GM12872 (cell line): ENCODE data around the gene HDGFL2.

Source experiments
- TF ChIP-seq, protein P1 (sequence below): IDR thresholded peaks from 3 replicates; pipeline ENCODE4 v1.5.1; 2011; ENCODE audit warnings: low read depth, mild to moderate bottlenecking, low read length, moderate library complexity; ENCODE audit not compliant: insufficient read depth

HDGFL2 gene

DNA sequence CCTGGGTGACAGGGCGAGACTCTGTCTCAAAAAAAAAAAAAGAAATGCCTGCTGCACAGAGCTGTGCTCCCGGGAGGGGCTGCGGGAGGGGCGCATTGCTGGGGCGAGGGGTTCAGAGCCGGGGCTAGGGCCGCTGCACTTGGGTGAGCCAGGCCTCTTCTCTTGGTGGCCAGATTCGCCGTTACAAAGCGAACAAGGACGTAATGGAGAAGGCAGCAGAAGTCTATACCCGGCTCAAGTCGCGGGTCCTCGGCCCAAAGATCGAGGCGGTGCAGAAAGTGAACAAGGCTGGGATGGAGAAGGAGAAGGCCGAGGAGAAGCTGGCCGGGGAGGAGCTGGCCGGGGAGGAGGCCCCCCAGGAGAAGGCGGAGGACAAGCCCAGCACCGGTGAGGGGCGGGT lies 27.2 kb downstream of the HDGFL2 start:
- TF ChIP-seq, protein P1, sequence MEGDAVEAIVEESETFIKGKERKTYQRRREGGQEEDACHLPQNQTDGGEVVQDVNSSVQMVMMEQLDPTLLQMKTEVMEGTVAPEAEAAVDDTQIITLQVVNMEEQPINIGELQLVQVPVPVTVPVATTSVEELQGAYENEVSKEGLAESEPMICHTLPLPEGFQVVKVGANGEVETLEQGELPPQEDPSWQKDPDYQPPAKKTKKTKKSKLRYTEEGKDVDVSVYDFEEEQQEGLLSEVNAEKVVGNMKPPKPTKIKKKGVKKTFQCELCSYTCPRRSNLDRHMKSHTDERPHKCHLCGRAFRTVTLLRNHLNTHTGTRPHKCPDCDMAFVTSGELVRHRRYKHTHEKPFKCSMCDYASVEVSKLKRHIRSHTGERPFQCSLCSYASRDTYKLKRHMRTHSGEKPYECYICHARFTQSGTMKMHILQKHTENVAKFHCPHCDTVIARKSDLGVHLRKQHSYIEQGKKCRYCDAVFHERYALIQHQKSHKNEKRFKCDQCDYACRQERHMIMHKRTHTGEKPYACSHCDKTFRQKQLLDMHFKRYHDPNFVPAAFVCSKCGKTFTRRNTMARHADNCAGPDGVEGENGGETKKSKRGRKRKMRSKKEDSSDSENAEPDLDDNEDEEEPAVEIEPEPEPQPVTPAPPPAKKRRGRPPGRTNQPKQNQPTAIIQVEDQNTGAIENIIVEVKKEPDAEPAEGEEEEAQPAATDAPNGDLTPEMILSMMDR, result no peak

DNA sequence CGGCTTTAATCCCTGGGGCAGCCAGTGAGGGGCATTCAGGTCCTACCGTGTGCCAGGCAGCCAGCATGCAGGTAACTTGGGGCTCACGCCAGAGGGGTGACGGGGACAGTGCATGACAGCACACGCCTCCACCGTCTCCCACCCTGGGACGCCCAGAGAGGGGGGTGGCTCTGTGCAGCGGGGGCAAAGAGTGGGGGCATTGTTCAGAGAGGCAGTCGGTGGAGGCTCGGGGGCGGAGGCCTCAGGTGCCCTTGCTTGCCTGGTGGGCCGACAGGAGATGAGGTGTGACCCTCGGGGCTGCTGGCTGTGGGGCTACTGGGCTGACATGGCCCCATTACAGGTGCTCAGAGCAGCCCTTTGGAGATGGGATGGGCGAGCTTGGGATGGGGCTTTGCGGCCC lies 27.8 kb downstream of the HDGFL2 start:
- TF ChIP-seq, protein P1, result no peak

DNA sequence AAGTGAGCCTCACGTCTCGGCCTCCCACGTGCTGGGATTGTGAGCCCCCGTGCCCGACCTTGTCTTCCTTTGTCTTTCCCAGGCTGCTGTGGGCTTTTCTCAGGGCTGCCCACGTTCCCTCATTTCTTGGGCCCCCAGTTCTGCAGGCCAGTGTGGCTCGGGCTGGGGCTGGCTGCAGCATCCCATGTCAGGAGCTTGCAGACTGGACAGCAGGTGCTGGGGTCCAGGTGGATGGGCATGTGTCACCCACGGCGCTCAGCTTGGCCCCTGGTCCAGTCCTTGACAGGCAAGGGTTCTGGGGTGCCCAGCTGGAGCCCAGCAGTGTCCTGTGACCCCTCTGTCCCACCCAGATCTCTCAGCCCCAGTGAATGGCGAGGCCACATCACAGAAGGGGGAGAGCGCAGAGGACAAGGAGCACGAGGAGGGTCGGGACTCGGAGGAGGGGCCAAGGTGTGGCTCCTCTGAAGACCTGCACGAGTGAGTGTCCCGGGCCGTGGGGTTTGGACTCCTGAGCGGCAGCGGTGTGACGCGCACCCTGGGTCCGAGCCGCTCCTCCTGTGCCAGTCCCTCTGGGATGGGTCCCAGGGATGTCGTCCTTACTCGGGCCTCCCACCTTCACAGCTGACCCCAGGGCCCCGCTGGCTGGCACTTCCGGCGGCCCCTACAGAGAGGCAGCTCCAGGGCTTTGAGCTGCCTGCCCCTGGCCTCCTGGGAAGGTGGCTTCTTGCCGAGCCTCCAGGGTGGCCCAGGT lies 28.9 kb downstream of the HDGFL2 start:
- TF ChIP-seq, protein P1, result no peak

DNA sequence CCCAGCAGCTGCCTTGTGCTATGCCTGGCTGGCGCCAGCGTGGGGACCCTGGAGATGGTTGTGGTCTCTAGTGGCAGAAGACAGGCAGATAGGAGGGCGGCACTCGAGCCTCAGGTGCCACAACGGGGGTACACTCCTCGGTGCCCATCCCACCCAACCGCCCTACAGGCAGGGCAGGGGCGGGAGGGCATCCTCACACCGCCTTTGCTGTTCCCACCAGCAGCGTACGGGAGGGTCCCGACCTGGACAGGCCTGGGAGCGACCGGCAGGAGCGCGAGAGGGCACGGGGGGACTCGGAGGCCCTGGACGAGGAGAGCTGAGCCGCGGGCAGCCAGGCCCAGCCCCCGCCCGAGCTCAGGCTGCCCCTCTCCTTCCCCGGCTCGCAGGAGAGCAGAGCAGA lies 29.6 kb downstream of the HDGFL2 start:
- TF ChIP-seq, protein P1, result no peak

DNA sequence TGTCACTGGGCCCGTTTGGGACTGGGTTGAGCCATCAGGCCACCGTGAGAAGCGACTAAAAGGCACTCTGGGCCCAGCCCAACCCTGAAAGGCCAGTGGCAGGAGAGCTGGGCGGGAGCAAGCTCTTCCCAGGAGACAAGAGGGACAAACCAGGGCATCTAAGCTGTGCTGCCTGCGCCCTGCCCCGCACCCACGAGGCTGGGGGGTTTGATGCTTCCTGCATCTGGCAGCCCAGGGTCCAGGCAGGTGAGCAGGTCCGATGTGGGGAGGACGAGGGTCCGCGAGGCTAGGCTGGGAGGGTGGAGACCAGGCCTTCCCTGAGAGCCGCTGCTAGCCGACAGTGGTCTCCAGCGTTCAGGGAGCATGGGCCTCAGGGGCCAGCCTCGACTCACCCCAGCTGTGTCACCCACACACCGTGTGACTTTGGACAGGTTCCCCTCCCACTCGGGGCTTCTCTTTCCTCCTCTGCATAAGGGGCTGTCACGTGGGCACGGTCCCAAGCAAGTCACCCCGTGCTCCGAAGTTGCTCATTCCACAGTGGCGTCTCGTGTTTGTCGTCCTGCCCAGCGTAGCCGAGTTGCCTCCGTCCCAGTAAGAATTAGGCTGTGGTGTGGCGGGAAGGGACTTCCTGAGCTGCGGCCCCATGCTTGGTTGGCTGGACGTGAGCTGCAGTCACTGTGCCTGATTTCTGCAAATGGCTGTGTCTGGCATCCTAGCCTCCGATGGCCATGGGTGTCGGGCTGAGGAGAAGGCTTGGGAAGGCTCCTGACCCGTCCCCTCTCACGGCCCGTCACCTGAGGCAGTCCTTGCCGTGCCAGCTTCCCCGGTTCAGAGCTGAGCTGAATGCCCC lies 30.4 kb downstream of the HDGFL2 start:
- TF ChIP-seq, protein P1, result no peak

DNA sequence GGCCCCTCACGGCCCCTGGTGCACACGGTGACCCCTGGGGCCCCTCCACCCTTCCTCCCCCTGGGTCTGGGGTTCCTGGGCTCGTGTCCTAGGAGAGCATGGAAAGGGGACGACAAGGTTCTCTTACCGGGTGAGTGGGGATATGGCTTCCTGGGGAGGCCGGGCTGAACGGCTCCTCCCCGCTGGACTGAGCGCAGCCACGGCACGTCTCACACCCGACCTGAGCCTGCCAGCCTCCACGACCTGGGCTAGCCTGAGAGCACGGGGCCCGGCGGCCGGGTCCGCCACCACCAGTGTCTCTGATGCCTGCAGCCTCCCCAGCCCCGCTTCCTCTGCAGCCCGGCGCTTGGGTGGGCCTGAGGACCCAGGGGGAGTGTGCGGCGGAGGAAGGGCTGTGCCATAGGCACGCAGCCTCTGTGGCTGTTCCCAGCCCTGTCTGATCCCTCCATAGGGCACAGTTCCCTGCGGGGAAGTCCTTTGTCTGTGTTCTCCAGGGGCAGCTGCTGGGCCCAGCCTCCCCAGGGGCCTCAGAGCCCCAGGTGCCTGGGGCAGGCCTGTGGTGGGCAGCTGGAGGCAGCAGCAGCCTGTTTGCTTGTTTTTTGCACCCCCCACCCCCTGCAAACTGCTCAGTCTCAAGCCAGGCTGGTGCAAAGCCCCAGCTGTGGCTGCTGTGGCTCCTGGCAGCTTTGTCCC lies 31.2 kb downstream of the HDGFL2 start:
- TF ChIP-seq, protein P1, result no peak

DNA sequence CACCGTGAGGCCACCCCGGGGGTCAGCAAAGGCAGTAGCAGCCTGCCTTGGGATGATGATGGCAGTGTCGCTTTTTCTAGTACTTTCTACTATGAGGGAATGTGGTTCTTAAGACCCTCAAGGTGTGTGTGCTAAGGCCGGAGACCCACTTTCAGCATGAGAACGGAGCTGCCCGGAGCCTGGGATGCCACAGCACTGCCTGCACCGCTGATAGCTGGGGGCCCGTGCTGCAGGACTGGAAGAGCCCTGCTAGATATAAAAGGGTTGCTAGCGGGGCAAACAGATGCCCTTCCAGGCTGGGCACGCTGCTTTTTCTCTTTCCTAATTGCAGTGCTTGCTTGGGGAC lies 31.7 kb downstream of the HDGFL2 start:
- TF ChIP-seq, protein P1, result no peak
